HG02588 (cell line): Measurements from ENCODE around the gene PBX2.

Experiments
- ATAC-seq: cut with Tn5 transposase; IDR thresholded peaks from one replicate; pipeline ENCODE4 v1.9.1; 2021; ENCODE audit warnings: mild to moderate bottlenecking, moderate library complexity; ENCODE audit not compliant: unreplicated experiment

Gene PBX2

GRCh38 chr6:32175322-32175710, 14.7 kb downstream of the PBX2 start:
- ATAC-seq: no peak

- no peak for ATAC-seq
These were observed 15.6 kb downstream of the PBX2 start for GRCh38 chr6:32174416-32174815.

- ATAC-seq: no peak
These were observed 16.8 kb downstream of the PBX2 start for GRCh38 chr6:32173051-32173727.

- ATAC-seq: no peak
These were observed 18.8 kb downstream of the PBX2 start for GRCh38 chr6:32171234-32171633.

- no peak for ATAC-seq
These were observed 19.7 kb downstream of the PBX2 start for GRCh38 chr6:32170294-32170693.

GRCh38 chr6:32168807-32169591, 21.0 kb downstream of the PBX2 start:
- ATAC-seq: no peak

GRCh38 chr6:32168350-32168749, 21.7 kb downstream of the PBX2 start:
- no peak for ATAC-seq

- ATAC-seq: no peak
These were observed 22.2 kb downstream of the PBX2 start for GRCh38 chr6:32167761-32168262.

- no peak for ATAC-seq
These were observed 22.7 kb downstream of the PBX2 start for GRCh38 chr6:32167154-32167760.

- no peak for ATAC-seq
These were observed 23.5 kb downstream of the PBX2 start for GRCh38 chr6:32166411-32167061.

- ATAC-seq: no peak
These were observed 25.7 kb downstream of the PBX2 start, which contains the start of gene EGFL8 for GRCh38 chr6:32164295-32164694. Gene EGFL8, plus strand, starts transcription at chr6:32164595. Its CDS starts 1,571 bp downstream, at chr6:32166166.

- ATAC-seq: no peak
These were observed 26.3 kb downstream of the PBX2 start for GRCh38 chr6:32163559-32164258.

GRCh38 chr6:32158052-32158451, 31.9 kb downstream of the PBX2 start:
- ATAC-seq: no peak

- no peak for ATAC-seq
These were observed 33.1 kb downstream of the PBX2 start for GRCh38 chr6:32156891-32157290.

- no peak for ATAC-seq
These were observed 35.4 kb downstream of the PBX2 start for GRCh38 chr6:32154514-32155161.

- ATAC-seq: no peak
These were observed 36.2 kb downstream of the PBX2 start, which contains the start of gene PPT2 for GRCh38 chr6:32153564-32154513. Gene PPT2, plus strand, starts transcription at chr6:32154141. Its CDS starts 454 bp downstream, at chr6:32154595.

- ATAC-seq: no peak
These were observed 37.0 kb downstream of the PBX2 start for GRCh38 chr6:32152769-32153563.
